SK-N-MC (cell line): Measurements from ENCODE around the gene AVPR2.

Source experiments
- EZH2 ChIP-seq: fragments of 200-600 bp; sonication (generic); IDR thresholded peaks from one replicate; pipeline ENCODE4 v1.6.1; 2017; ENCODE audit warnings: antibody characterized with exemption
- FOXP2 ChIP-seq: optimal IDR thresholded peaks from 2 replicates; pipeline ENCODE3; 2011; ENCODE audit warnings: mild to moderate bottlenecking, moderate library complexity; ENCODE audit not compliant: insufficient read depth; ENCODE audit errors: extremely low read length, control extremely low read depth
- POLR2AphosphoS5 ChIP-seq: IDR thresholded peaks from 2 replicates; pipeline ENCODE4 v1.6.1; 2012; ENCODE audit warnings: mild to moderate bottlenecking, low read depth, low read length, borderline replicate concordance

GRCh38 chrX:153874366-153875125 lies 29.9 kb upstream of the AVPR2 start:
- TF ChIP-seq POLR2AphosphoS5 (no peak), EZH2 (no peak), FOXP2 (no peak)
